GM20431 (cell line): ENCODE data around the gene CACNA2D4.
"Not testable (repeated sequence)": the region's sequence is repeated elsewhere in the genome, so short reads cannot be mapped to it uniquely, and the experiment has no call there.

Source experiments
- in situ Hi-C: fragments of 300-500 bp; cut with MseI, MboI; formaldehyde crosslinking; loops from one replicate; pipeline ENCODE4 v1.15.0; 2020; ENCODE audit warnings: low sequenced_read_pairs; ENCODE audit not compliant: unreplicated experiment

The CACNA2D4 gene

DNA sequence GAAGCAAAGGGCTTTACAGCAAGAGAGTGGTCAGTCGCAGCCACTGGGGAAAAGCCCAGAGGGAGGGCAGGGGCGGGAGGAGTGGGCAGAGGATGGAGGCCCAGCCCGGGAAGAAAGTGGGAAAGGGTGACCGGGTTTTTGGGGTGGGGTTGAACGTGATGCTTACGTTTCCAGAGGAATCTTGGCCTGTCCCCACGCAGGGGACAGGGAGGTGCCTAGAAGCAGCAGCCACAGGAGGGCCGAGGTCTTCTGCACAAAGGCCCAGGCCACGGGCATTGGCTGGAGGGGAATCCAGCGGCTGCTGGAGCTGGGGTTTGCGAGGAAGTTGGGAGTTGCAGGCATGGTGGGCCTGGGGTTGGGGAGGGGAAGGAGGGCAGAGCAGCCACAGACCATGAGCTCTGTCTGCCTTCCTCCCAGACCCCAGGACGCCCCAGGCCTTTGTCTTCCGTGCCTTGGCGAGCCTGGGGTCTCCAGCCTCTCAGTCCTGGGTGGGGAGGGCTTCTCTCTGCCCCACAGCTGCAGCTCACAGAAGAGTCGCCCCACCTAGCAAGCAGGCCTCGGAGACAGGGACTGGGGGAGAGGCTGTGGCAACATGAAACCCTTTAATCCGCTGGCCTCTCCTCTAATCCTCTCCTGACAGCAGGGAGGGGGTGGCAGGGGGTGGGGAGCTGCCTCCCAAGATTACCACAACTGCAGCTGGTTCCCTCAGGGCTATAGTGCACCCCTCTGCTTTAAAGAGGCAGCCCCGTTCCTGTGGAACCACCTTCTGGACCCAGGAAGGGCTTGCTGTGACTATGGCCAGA, at the start of gene CACNA2D4:
Gene CACNA2D4 (minus strand): TSS at position 572 of the 803 bp plus-strand sequence. CDS start 179 bp downstream, at position 393.
- in situ Hi-C loops: no loop called here

DNA sequence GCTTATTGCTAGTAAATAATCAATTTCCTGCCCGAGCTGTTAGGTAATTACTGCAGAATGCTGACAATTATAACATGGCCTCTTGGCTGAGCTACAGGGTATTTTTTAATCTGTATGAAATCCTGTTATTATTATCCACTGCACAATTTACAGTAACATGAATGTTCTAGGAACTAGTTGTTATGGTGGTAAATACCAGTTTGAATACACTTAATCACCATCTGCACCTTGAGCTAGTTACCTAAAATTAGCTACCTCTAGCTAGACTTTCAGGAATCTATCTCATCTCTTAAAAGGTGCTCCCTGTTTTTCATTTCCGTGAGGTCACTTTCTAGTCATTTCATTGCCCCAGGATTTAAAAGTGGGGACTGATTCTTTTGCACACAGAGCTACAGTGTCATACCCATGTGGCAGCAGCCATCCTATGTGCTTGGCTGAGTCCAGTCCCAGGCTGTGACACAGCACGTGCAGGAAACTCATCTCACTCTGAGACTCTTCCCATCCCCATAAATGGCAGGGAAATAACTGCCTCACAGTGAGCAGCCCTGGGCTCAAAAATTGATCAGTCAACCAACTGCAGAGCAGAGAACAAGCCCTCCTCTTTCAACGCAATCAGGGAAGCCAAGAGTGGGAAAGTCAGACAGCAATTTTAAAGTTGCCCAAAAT, 48.2 kb upstream of the CACNA2D4 start:
- in situ Hi-C loops: no loop called here

- in situ Hi-C loops: no loop called here
Measured at GRCh38 chr12:1965916-1966315, 47.5 kb upstream of the CACNA2D4 start.

DNA sequence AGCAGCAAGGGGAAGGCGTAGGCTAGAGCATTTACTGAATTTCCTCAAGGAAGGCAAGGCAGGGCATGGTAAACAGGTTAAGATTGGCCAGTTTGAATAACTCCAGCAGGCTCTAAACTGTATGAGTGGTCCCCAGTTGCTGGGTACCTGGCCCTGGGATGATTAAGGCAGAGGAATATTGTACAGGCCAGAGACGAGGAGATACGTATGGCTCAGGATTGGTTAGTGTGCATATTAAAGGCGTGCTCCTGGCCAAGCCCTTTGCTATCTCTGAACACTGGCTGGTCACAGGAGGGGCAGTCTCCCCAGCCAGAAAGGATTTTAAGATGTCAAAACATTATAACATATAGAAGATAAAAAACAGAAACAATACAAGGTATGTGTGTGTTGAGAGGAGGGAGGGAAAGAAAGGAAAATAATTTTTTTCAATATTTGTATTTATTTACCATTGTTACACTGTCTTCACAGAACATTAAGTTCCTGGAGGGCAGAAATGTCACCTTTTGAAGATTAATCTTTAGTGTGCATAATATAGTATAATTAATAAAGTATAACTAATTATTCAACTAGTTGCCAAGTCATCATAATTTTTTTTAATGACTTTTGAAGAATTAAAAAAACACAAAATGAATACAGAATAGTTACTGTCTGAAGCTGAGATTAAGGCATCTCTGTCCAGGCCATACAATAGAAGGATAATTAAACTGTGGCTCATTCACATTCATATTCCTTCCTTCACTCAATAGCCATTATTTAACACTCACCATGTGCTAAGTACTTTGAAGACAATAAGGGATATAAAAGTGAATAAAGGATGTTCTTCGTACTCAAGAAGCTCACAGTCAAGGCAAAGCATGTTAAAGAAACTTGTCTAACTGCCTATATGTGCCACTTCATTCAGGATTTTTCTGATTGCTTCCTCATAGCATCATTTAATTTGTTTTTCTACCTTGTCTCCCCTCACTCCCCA, 43.9 kb upstream of the CACNA2D4 start:
- in situ Hi-C loops: no loop called here

- in situ Hi-C loops: no loop called here
Measured at GRCh38 chr12:1956716-1957115, 38.3 kb upstream of the CACNA2D4 start.

DNA sequence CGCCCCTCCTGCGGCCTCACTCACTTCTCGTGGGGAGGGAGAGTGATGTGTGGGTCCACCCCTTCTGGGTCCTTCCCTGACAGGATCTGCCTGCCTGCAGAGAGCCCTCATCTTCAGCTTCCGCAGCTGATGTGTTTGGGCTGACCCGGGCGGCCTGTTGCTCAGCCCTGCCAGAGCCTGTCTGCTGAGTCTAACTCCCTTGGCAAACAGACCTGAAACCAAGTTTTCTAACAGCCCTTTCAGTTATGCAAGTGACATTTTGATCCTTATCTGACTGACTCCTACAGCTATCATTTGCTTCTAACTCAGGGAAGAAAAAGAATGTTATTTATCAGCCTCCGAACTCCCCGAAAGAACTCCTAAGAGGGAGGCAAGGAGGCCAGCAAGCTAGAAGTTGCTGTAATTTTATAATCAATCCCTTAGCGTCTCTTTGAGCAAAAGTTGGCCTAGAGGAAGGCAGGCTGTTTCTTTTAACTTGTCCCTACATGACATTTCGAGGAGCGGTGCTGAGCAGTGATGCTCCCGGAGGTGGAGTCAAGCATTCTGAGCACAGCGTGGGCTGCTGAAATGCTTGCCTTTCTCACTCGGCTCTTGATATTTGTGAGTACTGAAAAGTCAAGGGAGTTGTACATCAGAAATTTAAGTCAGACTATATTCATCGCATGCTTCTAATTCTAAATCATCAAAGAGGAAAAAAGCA, 31.5 kb upstream of the CACNA2D4 start:
- in situ Hi-C loops: no loop called here

DNA sequence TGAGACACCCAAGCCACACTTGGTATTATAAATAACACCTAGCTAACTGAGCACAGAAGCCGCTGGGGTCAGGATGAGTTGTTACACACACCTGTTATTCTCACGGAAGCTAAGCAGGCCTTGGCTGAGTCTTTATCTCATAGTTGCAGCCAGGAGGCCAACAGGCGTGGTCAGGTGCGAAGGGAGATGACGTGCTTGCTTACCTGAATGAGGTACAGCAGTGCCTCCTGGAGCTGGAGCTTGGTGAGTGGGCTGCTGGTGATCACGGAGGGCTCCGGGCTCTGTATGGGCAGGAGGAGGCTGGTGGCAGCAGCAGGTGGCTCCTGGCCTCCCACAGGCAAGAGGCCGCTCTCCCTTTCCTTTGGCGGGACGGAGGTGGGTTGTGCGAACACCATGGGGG, 30.4 kb upstream of the CACNA2D4 start:
- in situ Hi-C loops: no loop called here

GRCh38 chr12:1947081-1947480, 28.6 kb upstream of the CACNA2D4 start:
- in situ Hi-C loops: no loop called here

- in situ Hi-C loops: no loop called here
Measured at GRCh38 chr12:1946296-1946695, 27.8 kb upstream of the CACNA2D4 start.

GRCh38 chr12:1945502-1945901, 27.1 kb upstream of the CACNA2D4 start:
- in situ Hi-C loops: not testable (repeated sequence)

GRCh38 chr12:1939801-1940607, 21.6 kb upstream of the CACNA2D4 start:
- in situ Hi-C loops: loop anchor here (5.0 to 10.0 kb wide), 2 partner anchors 143 to 285 kb away; no protein-coding TSS in a partner anchor

DNA sequence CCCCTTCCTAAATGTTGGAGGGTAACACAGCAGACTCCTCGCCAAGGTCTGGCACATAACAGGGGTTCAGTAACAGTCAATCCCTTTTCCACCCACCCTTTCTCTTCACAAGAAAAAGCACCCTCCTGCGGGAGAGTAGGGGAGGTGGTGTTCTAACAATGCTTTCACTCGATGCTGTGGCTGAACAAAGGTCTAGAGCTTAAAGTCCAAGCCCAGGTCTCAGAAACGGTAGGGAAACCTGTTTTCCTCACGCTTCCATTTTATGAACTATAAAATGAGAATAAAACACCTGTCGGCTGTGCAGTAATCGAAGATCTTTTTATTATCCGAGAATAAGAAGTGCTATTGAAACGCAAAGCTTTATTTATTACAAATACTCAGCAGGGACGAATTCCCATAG, 20.9 kb upstream of the CACNA2D4 start:
- in situ Hi-C loops: loop anchor here (5.0 to 10.0 kb wide), 2 partner anchors 142 to 285 kb away; no protein-coding TSS in a partner anchor

GRCh38 chr12:1937481-1938224, 19.2 kb upstream of the CACNA2D4 start:
- in situ Hi-C loops: loop anchor here (5.0 to 10.0 kb wide), 2 partner anchors 140 to 283 kb away; no protein-coding TSS in a partner anchor

GRCh38 chr12:1936406-1937320, 18.2 kb upstream of the CACNA2D4 start:
- in situ Hi-C loops: loop anchor here (5.0 to 10.0 kb wide), 2 partner anchors 139 to 282 kb away; no protein-coding TSS in a partner anchor

DNA sequence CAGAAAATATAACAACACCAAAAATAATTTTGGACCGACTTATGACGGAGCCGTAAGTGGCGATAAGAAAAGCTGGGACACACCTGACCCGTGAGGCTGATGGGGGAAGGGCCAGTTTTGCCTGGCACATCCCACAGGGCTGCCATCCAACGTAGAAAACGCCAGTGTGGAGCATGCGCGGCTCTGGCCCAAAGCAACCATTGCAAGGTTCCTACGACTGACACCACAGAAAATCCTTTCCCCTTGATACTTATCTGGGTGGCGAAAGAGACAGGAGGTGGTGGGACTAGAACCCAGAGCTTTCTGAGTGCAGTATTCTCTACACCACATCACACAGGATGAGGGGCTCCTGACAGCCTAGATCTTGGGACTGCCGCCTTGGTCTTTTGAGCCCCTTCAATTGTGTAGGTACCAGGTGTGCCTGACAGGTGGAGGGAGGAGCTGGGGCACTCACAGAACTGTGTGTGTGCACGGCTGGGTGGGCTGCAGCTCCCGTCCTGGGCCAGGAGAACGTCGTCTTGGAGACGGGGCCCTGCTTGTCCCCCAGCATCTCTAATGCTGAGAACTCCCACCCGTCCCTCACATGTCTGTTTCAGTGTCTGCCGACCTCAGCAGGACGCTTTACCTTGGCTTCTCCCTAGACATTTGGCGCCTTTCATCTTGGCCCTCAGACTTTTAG, 17.4 kb upstream of the CACNA2D4 start:
- in situ Hi-C loops: loop anchor here (5.0 to 10.0 kb wide), 2 partner anchors 139 to 281 kb away; no protein-coding TSS in a partner anchor

DNA sequence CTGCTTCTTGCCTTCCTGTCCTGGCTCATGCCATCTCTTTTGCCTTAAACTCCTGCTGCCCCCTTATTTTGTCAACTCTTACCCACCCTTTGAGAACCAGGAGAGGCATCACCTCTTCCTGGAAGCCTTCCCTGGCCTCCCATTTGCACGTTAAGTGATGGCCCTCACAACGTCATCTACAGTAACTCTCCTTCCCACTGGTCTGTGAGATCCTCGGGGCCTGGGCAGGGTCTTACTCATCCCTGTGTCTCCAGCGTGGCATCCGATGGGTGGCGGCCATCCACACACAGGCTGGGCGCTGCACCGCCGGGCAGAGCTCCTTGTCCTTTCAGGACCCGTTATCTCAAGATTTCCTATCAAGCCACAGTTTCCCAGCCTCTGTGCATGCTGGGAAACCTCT, 16.8 kb upstream of the CACNA2D4 start:
- in situ Hi-C loops: loop anchor here (5.0 to 10.0 kb wide), 2 partner anchors 138 to 280 kb away; no protein-coding TSS in a partner anchor
